ENCODE data around the gene ABHD16A. TPM values are rescaled to one million over a fixed set of nuclear protein-coding genes. Genes with fewer than 3 reads are reported as not detected.

The ABHD16A gene
- total and polyA plus RNA-seq, 2 of the 13 experiments (the other 11 are each of a cell fraction or from before 2014, with no cell fraction given): 43.5 to 45.4 TPM

DNA sequence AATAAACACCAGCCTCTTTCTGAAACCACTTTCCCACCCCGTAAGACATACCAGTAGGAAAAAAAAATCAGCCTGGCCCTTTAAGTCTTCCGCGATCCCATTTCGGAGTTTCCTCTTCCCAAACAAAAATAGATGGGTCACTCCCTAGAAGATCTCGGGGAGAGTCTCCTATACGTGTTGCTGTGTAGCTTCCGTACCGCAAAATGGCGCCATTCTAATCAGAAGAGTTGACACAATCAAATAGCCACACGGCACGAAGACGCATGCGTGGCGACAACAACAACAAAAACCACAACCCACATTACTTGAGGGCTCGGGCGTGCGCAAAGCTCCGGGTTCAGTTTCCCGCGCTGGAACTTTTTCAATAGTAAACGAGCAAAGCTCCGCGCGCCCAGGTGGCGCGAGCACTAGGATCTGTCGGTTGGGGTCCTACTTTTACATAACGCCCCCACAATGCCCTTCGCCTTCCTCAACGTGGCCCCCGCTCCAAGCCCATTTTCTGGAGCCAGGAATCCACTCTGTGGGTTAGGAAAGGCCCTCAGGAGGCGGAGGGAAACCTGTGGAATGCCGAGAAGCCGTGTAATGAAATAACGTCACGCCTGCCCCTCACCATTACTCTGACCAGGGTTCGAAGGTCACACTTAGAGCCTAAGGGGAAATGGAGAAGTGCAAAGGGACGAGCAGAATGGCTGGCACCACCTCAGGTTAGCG is 38.2 kb downstream of the ABHD16A start, which contains the start of gene GPANK1 (continued):
- no peak for TF ChIP-seq NFE2L1 (CRISPR knock-in tag; IDR thresholded peaks at IDR 0.05; ENCODE audit: borderline replicate concordance)
- TF ChIP-seq KAT2B (IDR thresholded peaks at IDR 0.05; ENCODE audit: borderline replicate concordance, low read depth, low read length): no peak
- peak; percentile 58; the same call in 1 of the 2 replicates for TF ChIP-seq ZBTB21 (CRISPR knock-in tag; IDR thresholded peaks at IDR 0.05)
- no peak; the same call in 1 of the 2 replicates for TF ChIP-seq SMAD3 (CRISPR knock-in tag; IDR thresholded peaks at IDR 0.05)
- TF ChIP-seq REPIN1 (CRISPR knock-in tag; IDR thresholded peaks at IDR 0.05; ENCODE audit: borderline replicate concordance, low read depth): peak; percentile 66; the same call in 1 of the 2 replicates
- peak; percentile 51; the same call in 1 of the 2 replicates for TF ChIP-seq PRDM10 (CRISPR knock-in tag; IDR thresholded peaks at IDR 0.05; ENCODE audit: low read depth)
- TF ChIP-seq, protein P1, sequence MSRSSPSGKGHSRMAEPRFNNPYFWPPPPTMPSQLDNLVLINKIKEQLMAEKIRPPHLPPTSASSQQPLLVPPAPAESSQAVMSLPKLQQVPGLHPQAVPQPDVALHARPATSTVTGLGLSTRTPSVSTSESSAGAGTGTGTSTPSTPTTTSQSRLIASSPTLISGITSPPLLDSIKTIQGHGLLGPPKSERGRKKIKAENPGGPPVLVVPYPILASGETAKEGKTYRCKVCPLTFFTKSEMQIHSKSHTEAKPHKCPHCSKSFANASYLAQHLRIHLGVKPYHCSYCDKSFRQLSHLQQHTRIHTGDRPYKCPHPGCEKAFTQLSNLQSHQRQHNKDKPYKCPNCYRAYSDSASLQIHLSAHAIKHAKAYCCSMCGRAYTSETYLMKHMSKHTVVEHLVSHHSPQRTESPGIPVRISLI (CRISPR knock-in tag; IDR thresholded peaks at IDR 0.05; ENCODE audit: borderline replicate concordance): no peak
- peak; percentile 95 for TF ChIP-seq ZNF816 (CRISPR knock-in tag; IDR thresholded peaks at IDR 0.05; ENCODE audit: borderline replicate concordance)
- TF ChIP-seq ZNF234 (CRISPR knock-in tag; conservative IDR thresholded peaks at IDR 0.05): no peak
- TF ChIP-seq, protein P2, sequence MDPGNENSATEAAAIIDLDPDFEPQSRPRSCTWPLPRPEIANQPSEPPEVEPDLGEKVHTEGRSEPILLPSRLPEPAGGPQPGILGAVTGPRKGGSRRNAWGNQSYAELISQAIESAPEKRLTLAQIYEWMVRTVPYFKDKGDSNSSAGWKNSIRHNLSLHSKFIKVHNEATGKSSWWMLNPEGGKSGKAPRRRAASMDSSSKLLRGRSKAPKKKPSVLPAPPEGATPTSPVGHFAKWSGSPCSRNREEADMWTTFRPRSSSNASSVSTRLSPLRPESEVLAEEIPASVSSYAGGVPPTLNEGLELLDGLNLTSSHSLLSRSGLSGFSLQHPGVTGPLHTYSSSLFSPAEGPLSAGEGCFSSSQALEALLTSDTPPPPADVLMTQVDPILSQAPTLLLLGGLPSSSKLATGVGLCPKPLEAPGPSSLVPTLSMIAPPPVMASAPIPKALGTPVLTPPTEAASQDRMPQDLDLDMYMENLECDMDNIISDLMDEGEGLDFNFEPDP (CRISPR knock-in tag; conservative IDR thresholded peaks at IDR 0.05): 0 out of 2 replicates have a peak, but pooled peaks have one; percentile 14
- TF ChIP-seq ZNF772 (CRISPR knock-in tag; IDR thresholded peaks at IDR 0.05): peak; percentile 60; the same call in 1 of the 2 replicates
- TF ChIP-seq HNF1B (CRISPR knock-in tag; IDR thresholded peaks at IDR 0.05): peak; percentile 81
- no peak; the same call in 1 of the 2 replicates for TF ChIP-seq ISL2 (CRISPR knock-in tag; IDR thresholded peaks at IDR 0.05)
- no peak for TF ChIP-seq MYNN (CRISPR knock-in tag; IDR thresholded peaks at IDR 0.05; ENCODE audit: low read depth)
- no peak for TF ChIP-seq RARA (CRISPR knock-in tag; IDR thresholded peaks at IDR 0.05)
- no peak for TF ChIP-seq NFE2L2 (IDR thresholded peaks at IDR 0.05; ENCODE audit: low read length)
- TF ChIP-seq ZFP90 (CRISPR knock-in tag; IDR thresholded peaks at IDR 0.05; ENCODE audit: borderline replicate concordance): no peak; the same call in 1 of the 2 replicates
- TF ChIP-seq ZSCAN22 (CRISPR knock-in tag; IDR thresholded peaks at IDR 0.05): no peak
- no peak for TF ChIP-seq CHD4 (IDR thresholded peaks at IDR 0.05; ENCODE audit: borderline replicate concordance, low read length)
- TF ChIP-seq HNRNPK (IDR thresholded peaks at IDR 0.05; ENCODE audit: low read depth, low read length, poor library complexity, severe bottlenecking): no peak
- no peak for TF ChIP-seq PHF20 (CRISPR knock-in tag; IDR thresholded peaks at IDR 0.05)
- no peak for TF ChIP-seq ATM (IDR thresholded peaks at IDR 0.05; ENCODE audit: borderline replicate concordance)
